Spleen (tissue), 11 donors: Measurements from ENCODE around the gene TMEM129. TPM values are rescaled to one million over a fixed set of nuclear protein-coding genes. Genes with fewer than 3 reads are reported as not detected.

ENCODE experiments used
- DNase-seq: peaks from one replicate; pipeline ENCODE4 v3.0.0-alpha.2; 2020
- H3K27ac ChIP-seq, 8 donors: fragments of 200-600 bp; sonication (generic) in 7 of 8; 1 replicate in 4 of 8; 2 replicates in 4 of 8; pipeline versions ENCODE4 v1.5.0 to v1.8.0; 2016 to 2021; ENCODE audit warnings: inconsistent platforms in 4 of 8, mild to moderate bottlenecking in 4 of 8, moderate library complexity in 1 of 8
- H3K27me3 ChIP-seq, 7 donors: fragments of 200-600 bp; sonication (generic) in 6 of 7; replicated peaks in 1 of 7; 1 replicate in 4 of 7; 2 replicates in 3 of 7; pipeline versions ENCODE4 v1.5.0 to v1.8.0; 2016 to 2021; ENCODE audit warnings: inconsistent platforms in 3 of 7, mild to moderate bottlenecking in 1 of 7
- H3K36me3 ChIP-seq, 6 donors: fragments of 200-600 bp; sonication (generic) in 5 of 6; 1 replicate in 4 of 6; 2 replicates in 2 of 6; pipeline versions ENCODE4 v1.5.0 to v1.8.0; 2016 to 2021; ENCODE audit warnings: inconsistent platforms in 2 of 6
- H3K4me1 ChIP-seq, 6 donors: fragments of 200-600 bp; sonication (generic) in 5 of 6; 1 replicate in 3 of 6; 2 replicates in 3 of 6; pipeline versions ENCODE4 v1.5.0 to v1.8.0; 2016 to 2021; ENCODE audit warnings: inconsistent platforms in 3 of 6
- H3K4me3 ChIP-seq, 8 donors: fragments of 200-600 bp; sonication (generic) in 7 of 8; 1 replicate in 4 of 8; 2 replicates in 4 of 8; pipeline versions ENCODE4 v1.5.0 to v1.8.0; 2016 to 2021; ENCODE audit warnings: inconsistent platforms in 4 of 8, mild to moderate bottlenecking in 4 of 8, moderate library complexity in 2 of 8
- H3K9me3 ChIP-seq, 8 donors: fragments of 200-600 bp; sonication (generic) in 7 of 8; 1 replicate in 4 of 8; 2 replicates in 4 of 8; pipeline versions ENCODE4 v1.5.0 to v1.8.0; 2016 to 2021; ENCODE audit warnings: inconsistent platforms in 4 of 8
- CTCF ChIP-seq, 11 experiments: fragments of 200-600 bp in 7 of 11; fragments of 450-650 bp in 4 of 11; sonication (generic) in 4 of 11; IDR thresholded peaks in 8 of 11; conservative IDR thresholded peaks in 3 of 11; 1 replicate in 7 of 11; 2 replicates in 4 of 11; pipeline versions ENCODE4 v1.4.0 to v1.8.0; 2016 to 2021; ENCODE audit warnings: antibody characterized with exemption in 11 of 11, inconsistent platforms in 4 of 11, mild to moderate bottlenecking in 1 of 11
- POLR2A ChIP-seq, 3 donors: fragments of 450-650 bp; IDR thresholded peaks; one replicate each; pipeline ENCODE4 v1.5.1; 2017; ENCODE audit warnings: antibody characterized with exemption in 3 of 3, mild to moderate bottlenecking in 1 of 3
- POLR2AphosphoS5 ChIP-seq, 3 donors: sonication (generic); formaldehyde crosslinking; IDR thresholded peaks; one replicate each; pipeline ENCODE4 v1.5.1; 2017; ENCODE audit warnings: antibody characterized with exemption in 3 of 3
- WGBS, 5 donors: extraction: QIAGEN DNeasy Blood & Tissue Kit in 3 of 5; methylation state at CpG; one replicate each; pipeline versions ENCODE4 v1.1.5 to v1.1.7; 2013 to 2018; 5-methylcytosine and 5-hydroxymethylcytosine counted together
- intact Hi-C: fragments of 100-400 bp; cut with DNase I; formaldehyde crosslinking; loops from one replicate; pipeline ENCODE4 v1.15.0; 2023; ENCODE audit warnings: low total_unique reads
- polyA plus RNA-seq, 3 donors: library from polyadenylated mRNA; stranded (reverse); fragments of 200-250 nt; gene quantifications; one replicate each; pipeline ENCODE4 v1.2.1, GENCODE V29; 2013
- total RNA-seq, 7 donors: library from RNA; depleted of rRNA in 3 of 7; stranded (reverse); fragments of >200 nt in 3 of 7; fragmentation: NEBNext Ultra II Directional in 4 of 7; extraction: Animal tissue kit (Norgen Biotek cat#: 25700) in 4 of 7; gene quantifications; one replicate each; pipeline versions ENCODE4 v1.1.0 to v1.2.1, GENCODE V29; 2016 to 2021
- donor health status: healthy with polysubstance abuse.
- donor health status: DM: no; HTN: no; CAD: no; lungs with moderate emphysema.
- donor health status: DM: no; HTN: no; CAD: no.
- donor health status: Bipolar disorder and iron deficiency.
- donor health status: healthy.
- donor health status: DM: no; HTN: no; CAD: no.
- donor health status: DM: yes; HTN: yes; CAD: no.

The TMEM129 gene
- total and polyA plus RNA-seq, 10 donors, result 17.2 to 51.0 (median 32.5) TPM

GRCh38 chr4:1763550-1764080, 42.5 kb upstream of the TMEM129 start:
- WGBS, 5 donors, result 10 to 18% (median 16%) methylated on average over 12 to 36 of the region's 36 CpGs
- no peak overlapping the region for H3K27ac ChIP-seq
- peak overlapping the region in 1 of 8 donors; percentile 15 for H3K4me3 ChIP-seq
- no peaks in the 10 kb centered on the region for H3K36me3 ChIP-seq
- peaks cover 0 to 67% (median 30%) of the 10 kb centered on the region in 7 donors for H3K27me3 ChIP-seq
- intact Hi-C loops, result no loop called here
- no peak for DNase-seq
- H3K4me1 ChIP-seq, result peaks cover 7 to 67% (median 44%) of the 10 kb centered on the region in 6 donors
- H3K9me3 ChIP-seq, result no peaks in the 10 kb centered on the region
- TF ChIP-seq CTCF (IDR thresholded peaks at IDR 0.05 in 8 of 11, conservative IDR thresholded peaks at IDR 0.05 in 3 of 11), result peak in 1 of 11 experiments; percentile 34
- TF ChIP-seq POLR2A (IDR thresholded peaks at IDR 0.05), result no peak

GRCh38 chr4:1763070-1763549, 42.0 kb upstream of the TMEM129 start:
- Histone ChIP-seq H3K4me3 (peak overlapping the region in 1 of 8 donors; percentile 15), H3K27me3 (peaks cover 0 to 62% (median 26%) of the 10 kb centered on the region in 7 donors), H3K36me3 (no peaks in the 10 kb centered on the region), H3K27ac (no peak overlapping the region), H3K9me3 (no peaks in the 10 kb centered on the region), H3K4me1 (peaks cover 7 to 62% (median 42%) of the 10 kb centered on the region in 6 donors)
- no peak for DNase-seq
- intact Hi-C loops, result no loop called here
- 32 to 47% (median 34%) methylated on average over 19 to 31 of the region's 31 CpGs; no CpG with 5 or more reads in 1 of the 5 donors for WGBS, 5 donors
- TF ChIP-seq POLR2A (IDR thresholded peaks at IDR 0.05) (no peak), POLR2AphosphoS5 (IDR thresholded peaks at IDR 0.05) (no peak), CTCF (IDR thresholded peaks at IDR 0.05 in 8 of 11, conservative IDR thresholded peaks at IDR 0.05 in 3 of 11) (no peak)

GRCh38 chr4:1762264-1763010, 41.3 kb upstream of the TMEM129 start:
- WGBS, 5 donors, result 77 to 93% (median 81%) methylated on average over 8 to 20 of the region's 20 CpGs
- peaks cover 7 to 56% (median 40%) of the 10 kb centered on the region in 6 donors for H3K4me1 ChIP-seq
- H3K27ac ChIP-seq, result no peak overlapping the region
- H3K27me3 ChIP-seq, result peaks cover 0 to 56% (median 20%) of the 10 kb centered on the region in 7 donors
- H3K9me3 ChIP-seq, result no peaks in the 10 kb centered on the region
- TF ChIP-seq CTCF (IDR thresholded peaks at IDR 0.05 in 8 of 11, conservative IDR thresholded peaks at IDR 0.05 in 3 of 11) (no peak), POLR2AphosphoS5 (IDR thresholded peaks at IDR 0.05) (no peak), POLR2A (IDR thresholded peaks at IDR 0.05) (no peak)
- H3K36me3 ChIP-seq, result no peaks in the 10 kb centered on the region
- no peak for DNase-seq
- intact Hi-C loops, result no loop called here
- no peak overlapping the region for H3K4me3 ChIP-seq

GRCh38 chr4:1761130-1761689, 40.1 kb upstream of the TMEM129 start:
- TF ChIP-seq POLR2AphosphoS5 (IDR thresholded peaks at IDR 0.05) (no peak), CTCF (IDR thresholded peaks at IDR 0.05 in 8 of 11, conservative IDR thresholded peaks at IDR 0.05 in 3 of 11) (no peak), POLR2A (IDR thresholded peaks at IDR 0.05) (no peak)
- Histone ChIP-seq H3K4me3 (no peak overlapping the region), H3K27ac (no peak overlapping the region), H3K36me3 (no peaks in the 10 kb centered on the region), H3K4me1 (peaks cover 0 to 53% (median 32%) of the 10 kb centered on the region in 6 donors), H3K9me3 (no peaks in the 10 kb centered on the region), H3K27me3 (peaks cover 0 to 43% (median 18%) of the 10 kb centered on the region in 7 donors)
- no peak for DNase-seq
- WGBS, 5 donors, result 76 to 81% (median 79%) methylated on average over 24 to 32 of the region's 32 CpGs
- intact Hi-C loops, result no loop called here
